ENCODE results near the gene MXI1. TPM values are rescaled to one million over a fixed set of nuclear protein-coding genes. Genes with fewer than 3 reads are reported as not detected.

The MXI1 gene
- total RNA-seq, 1 donor from 2014 or later: 20.0 TPM

GRCh38 chr10:110258542-110258941 is 51.1 kb downstream of the MXI1 start:
- no peak for TF ChIP-seq CTCF (IDR thresholded peaks at IDR 0.05; ENCODE audit: insufficient read depth, low read length, poor library complexity, severe bottlenecking)
- Histone ChIP-seq H3K27me3 (ENCODE audit: control insufficient read depth, insufficient read depth, low read length) (no peaks in the 10 kb centered on the region), H3K36me3 (ENCODE audit: control insufficient read depth, insufficient read depth, low read length) (no peaks in the 10 kb centered on the region), H3K4me3 (ENCODE audit: low read depth, low read length) (no peak overlapping the region)
- no peak for DNase-seq (ENCODE audit: low read depth)

DNA sequence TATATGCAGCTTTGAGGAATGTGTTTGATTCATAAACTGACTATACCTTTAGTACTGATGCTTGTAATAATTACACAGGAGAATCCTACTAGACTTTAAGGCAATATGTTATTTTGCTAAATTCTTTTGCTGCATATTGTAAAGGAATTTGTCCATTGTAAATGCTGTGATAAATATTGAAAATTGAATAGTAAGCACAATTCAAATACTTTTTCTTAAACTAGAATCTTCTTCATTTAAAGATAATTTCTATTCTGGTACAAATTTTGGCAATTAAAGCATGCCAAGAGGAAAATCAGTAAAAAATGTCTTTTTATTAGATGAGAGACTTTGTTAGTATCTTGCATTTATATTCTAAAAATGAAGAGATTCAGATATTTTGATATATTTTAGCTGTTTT is 51.9 kb downstream of the MXI1 start:
- Histone ChIP-seq H3K36me3 (ENCODE audit: control insufficient read depth, insufficient read depth, low read length) (no peaks in the 10 kb centered on the region), H3K27me3 (ENCODE audit: control insufficient read depth, insufficient read depth, low read length) (no peaks in the 10 kb centered on the region), H3K4me3 (ENCODE audit: low read depth, low read length) (no peak overlapping the region)
- DNase-seq (ENCODE audit: low read depth): no peak
- TF ChIP-seq CTCF (IDR thresholded peaks at IDR 0.05; ENCODE audit: insufficient read depth, low read length, poor library complexity, severe bottlenecking): no peak

DNA sequence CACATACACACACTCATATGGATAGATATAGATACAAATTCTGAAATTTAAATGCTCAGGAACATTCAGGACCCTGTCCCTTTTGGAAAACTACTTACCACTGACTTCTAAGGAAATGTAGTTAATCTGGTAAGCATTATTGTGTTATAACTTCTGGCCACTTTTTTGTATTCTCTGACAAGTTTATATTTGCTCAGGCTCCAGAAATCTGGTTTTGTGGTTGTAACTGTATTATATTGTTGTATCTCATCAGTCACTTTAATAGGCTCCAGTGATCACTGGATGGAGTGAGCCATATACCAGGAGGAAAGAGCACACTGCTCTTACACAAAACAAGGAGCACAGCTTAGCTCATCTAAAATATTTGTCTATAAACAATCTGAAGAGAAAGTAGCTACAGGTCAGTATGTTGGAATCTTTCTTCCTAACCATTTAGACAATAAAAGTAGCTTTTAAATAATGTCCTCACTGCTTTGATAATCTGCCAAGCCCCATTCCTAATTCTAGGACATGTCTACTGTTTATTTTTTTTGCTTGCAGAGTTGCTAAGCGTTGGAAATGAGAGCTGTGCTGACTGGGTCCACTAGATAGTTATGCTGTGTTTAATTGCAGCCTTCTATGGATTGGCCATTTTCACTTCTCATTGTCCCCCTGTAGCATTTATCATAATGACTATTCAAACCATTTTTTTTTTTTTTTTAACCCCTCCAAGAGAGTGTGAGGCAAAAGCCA is 53.5 kb downstream of the MXI1 start:
- no peaks in the 10 kb centered on the region for H3K27me3 ChIP-seq (ENCODE audit: control insufficient read depth, insufficient read depth, low read length)
- no peak for TF ChIP-seq CTCF (IDR thresholded peaks at IDR 0.05; ENCODE audit: insufficient read depth, low read length, poor library complexity, severe bottlenecking)
- H3K36me3 ChIP-seq (ENCODE audit: control insufficient read depth, insufficient read depth, low read length): no peaks in the 10 kb centered on the region
- no peak overlapping the region for H3K4me3 ChIP-seq (ENCODE audit: low read depth, low read length)
- DNase-seq (ENCODE audit: low read depth): no peak

DNA sequence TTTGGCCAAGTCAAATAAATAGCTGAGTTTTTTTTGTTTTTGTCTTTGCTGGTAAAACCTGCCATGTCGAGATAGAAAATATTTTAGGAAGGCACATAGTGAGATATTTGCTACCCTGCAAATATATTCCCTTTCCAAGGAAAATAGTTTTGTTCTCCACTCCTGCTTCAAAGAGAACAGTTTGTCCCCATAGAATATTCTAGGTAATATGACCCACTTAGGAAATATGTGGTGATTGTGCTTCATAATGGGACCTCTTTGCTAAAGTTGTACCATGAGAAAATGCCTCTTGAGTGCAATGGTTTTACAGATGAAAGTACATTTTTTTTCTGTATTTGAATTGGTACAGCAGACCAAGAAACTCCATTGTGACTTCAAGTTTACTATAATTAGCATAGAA is 55.8 kb downstream of the MXI1 start:
- DNase-seq (ENCODE audit: low read depth): no peak
- H3K27me3 ChIP-seq (ENCODE audit: control insufficient read depth, insufficient read depth, low read length): no peaks in the 10 kb centered on the region
- H3K36me3 ChIP-seq (ENCODE audit: control insufficient read depth, insufficient read depth, low read length): no peaks in the 10 kb centered on the region
- no peak overlapping the region for H3K4me3 ChIP-seq (ENCODE audit: low read depth, low read length)
- no peak for TF ChIP-seq CTCF (IDR thresholded peaks at IDR 0.05; ENCODE audit: insufficient read depth, low read length, poor library complexity, severe bottlenecking)

- no peak for TF ChIP-seq CTCF (IDR thresholded peaks at IDR 0.05; ENCODE audit: insufficient read depth, low read length, poor library complexity, severe bottlenecking)
- Histone ChIP-seq H3K36me3 (ENCODE audit: control insufficient read depth, insufficient read depth, low read length) (no peaks in the 10 kb centered on the region), H3K27me3 (ENCODE audit: control insufficient read depth, insufficient read depth, low read length) (no peaks in the 10 kb centered on the region), H3K4me3 (ENCODE audit: low read depth, low read length) (no peak overlapping the region)
- no peak for DNase-seq (ENCODE audit: low read depth)
Measured at GRCh38 chr10:110265573-110266193, 58.3 kb downstream of the MXI1 start.

Measured in kidney epithelial cell (primary cell).